HG03064 (cell line): ENCODE results near the gene CCNJL.

ENCODE experiments used
- ATAC-seq: cut with Tn5 transposase; IDR thresholded peaks from one replicate; pipeline ENCODE4 v1.9.1; 2021; ENCODE audit warnings: low read depth; ENCODE audit not compliant: unreplicated experiment

CCNJL gene

GRCh38 chr5:160293901-160294561, 18.3 kb downstream of the CCNJL start:
- no peak for ATAC-seq

GRCh38 chr5:160293386-160293785, 19.0 kb downstream of the CCNJL start:
- no peak for ATAC-seq

- ATAC-seq, result no peak
Observed at GRCh38 chr5:160291467-160291866, 20.9 kb downstream of the CCNJL start.

GRCh38 chr5:160290751-160291150, 21.6 kb downstream of the CCNJL start:
- ATAC-seq, result no peak

GRCh38 chr5:160289721-160290120, 22.6 kb downstream of the CCNJL start:
- no peak for ATAC-seq

GRCh38 chr5:160289356-160289651, 23.1 kb downstream of the CCNJL start:
- no peak for ATAC-seq

- no peak for ATAC-seq
Observed at GRCh38 chr5:160287378-160288051, 24.8 kb downstream of the CCNJL start.

GRCh38 chr5:160286947-160287346, 25.4 kb downstream of the CCNJL start:
- ATAC-seq, result no peak

- ATAC-seq, result no peak
Observed at GRCh38 chr5:160285316-160285715, 27.0 kb downstream of the CCNJL start.

- ATAC-seq, result no peak
Observed at GRCh38 chr5:160284291-160284873, 28.0 kb downstream of the CCNJL start.

GRCh38 chr5:160281275-160281674, 31.1 kb downstream of the CCNJL start:
- ATAC-seq, result no peak

GRCh38 chr5:160280384-160281095, 31.8 kb downstream of the CCNJL start:
- no peak for ATAC-seq

- ATAC-seq, result no peak
Observed at GRCh38 chr5:160278343-160278742, 34.0 kb downstream of the CCNJL start.

- no peak for ATAC-seq
Observed at GRCh38 chr5:160274483-160274931, 37.9 kb downstream of the CCNJL start.

GRCh38 chr5:160272889-160273288, 39.5 kb downstream of the CCNJL start:
- no peak for ATAC-seq

- no peak for ATAC-seq
Observed at GRCh38 chr5:160272264-160272663, 40.1 kb downstream of the CCNJL start.

- no peak for ATAC-seq
Observed at GRCh38 chr5:160271836-160272235, 40.5 kb downstream of the CCNJL start.

- ATAC-seq, result no peak
Observed at GRCh38 chr5:160271396-160271795, 41.0 kb downstream of the CCNJL start.

GRCh38 chr5:160270704-160271103, 41.7 kb downstream of the CCNJL start:
- ATAC-seq, result no peak

- no peak for ATAC-seq
Observed at GRCh38 chr5:160269017-160269416, 43.3 kb downstream of the CCNJL start.

GRCh38 chr5:160268121-160268520, 44.2 kb downstream of the CCNJL start:
- no peak for ATAC-seq
